GM12872 (cell line): ENCODE results near the gene ADAM21.

Source experiments
- TF ChIP-seq, protein P1 (sequence below): IDR thresholded peaks from 3 replicates; pipeline ENCODE4 v1.5.1; 2011; ENCODE audit warnings: low read depth, mild to moderate bottlenecking, low read length, moderate library complexity; ENCODE audit not compliant: insufficient read depth

ADAM21 gene

DNA sequence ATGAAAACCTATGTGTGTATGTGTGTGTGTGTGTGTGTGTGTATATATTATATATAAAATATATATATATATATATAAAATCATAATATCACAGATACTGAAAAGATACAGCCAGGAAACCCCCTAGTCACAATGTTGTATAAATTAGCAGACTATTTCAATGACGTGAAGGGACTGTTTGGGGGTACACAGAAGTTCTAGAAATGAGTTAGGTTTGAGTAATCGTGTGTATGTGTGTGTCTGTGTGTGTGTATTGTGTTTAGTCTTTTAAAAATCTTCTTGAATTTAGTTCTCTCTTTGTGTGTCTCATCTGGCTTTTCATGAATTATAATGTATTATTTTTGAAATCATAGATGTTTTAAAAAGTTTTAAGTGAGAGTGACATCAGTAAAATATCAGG is 21.9 kb downstream of the ADAM21 start:
- TF ChIP-seq, protein P1, sequence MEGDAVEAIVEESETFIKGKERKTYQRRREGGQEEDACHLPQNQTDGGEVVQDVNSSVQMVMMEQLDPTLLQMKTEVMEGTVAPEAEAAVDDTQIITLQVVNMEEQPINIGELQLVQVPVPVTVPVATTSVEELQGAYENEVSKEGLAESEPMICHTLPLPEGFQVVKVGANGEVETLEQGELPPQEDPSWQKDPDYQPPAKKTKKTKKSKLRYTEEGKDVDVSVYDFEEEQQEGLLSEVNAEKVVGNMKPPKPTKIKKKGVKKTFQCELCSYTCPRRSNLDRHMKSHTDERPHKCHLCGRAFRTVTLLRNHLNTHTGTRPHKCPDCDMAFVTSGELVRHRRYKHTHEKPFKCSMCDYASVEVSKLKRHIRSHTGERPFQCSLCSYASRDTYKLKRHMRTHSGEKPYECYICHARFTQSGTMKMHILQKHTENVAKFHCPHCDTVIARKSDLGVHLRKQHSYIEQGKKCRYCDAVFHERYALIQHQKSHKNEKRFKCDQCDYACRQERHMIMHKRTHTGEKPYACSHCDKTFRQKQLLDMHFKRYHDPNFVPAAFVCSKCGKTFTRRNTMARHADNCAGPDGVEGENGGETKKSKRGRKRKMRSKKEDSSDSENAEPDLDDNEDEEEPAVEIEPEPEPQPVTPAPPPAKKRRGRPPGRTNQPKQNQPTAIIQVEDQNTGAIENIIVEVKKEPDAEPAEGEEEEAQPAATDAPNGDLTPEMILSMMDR, result no peak

DNA sequence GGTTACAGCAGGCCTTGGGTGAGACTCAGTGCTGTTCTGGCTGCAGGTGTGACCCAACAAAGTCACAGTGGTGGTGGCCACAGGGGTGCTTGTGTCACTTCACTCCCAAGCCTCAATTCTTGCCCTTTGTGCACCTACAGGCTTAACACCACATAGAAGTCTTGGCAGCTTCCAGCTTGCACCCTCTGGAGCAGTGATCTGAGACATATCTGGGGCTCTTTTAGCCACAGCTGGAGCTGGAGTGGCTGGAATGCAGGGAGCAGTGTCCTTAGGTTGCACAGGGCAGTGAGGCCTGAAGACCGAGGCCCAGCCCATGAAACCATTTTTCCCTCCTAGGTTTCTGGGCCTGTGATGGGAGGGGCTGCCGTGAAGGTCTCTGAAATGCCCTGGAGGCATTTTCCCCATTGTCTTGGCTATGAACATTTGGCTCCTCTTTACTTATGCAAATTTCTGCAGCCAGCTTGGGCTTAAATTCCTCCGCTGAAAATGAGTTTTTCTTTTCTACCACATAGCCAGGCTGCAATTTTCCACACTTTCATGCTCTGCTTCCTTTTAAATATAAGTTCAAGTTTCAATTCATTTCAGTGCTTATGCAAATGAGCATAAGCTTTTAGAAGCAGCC is 37.7 kb downstream of the ADAM21 start:
- TF ChIP-seq, protein P1, result no peak

DNA sequence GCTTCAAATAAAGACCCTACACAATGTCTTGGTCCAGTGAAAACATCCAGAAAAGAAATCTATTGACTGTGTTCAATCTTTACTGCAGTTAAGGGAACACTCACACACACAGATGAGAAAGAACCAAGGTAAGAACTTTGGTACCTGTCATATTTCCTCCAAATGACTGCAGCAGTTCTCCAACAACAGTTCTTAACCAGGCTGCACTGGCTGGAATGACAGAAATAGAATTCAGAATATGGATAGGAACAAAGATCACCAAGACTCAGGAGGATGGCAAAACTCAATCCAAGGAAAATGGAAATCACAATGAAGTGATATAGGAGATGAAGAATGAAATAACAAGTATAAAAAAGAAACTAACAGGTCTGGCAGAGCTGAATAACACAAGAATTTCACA is 46.2 kb downstream of the ADAM21 start:
- TF ChIP-seq, protein P1, result no peak
